Measurements from ENCODE around the gene ZNF367.

- TF ChIP-seq CTCF (IDR thresholded peaks at IDR 0.05) (no peak), POLR2A (IDR thresholded peaks at IDR 0.05) (no peak), EP300 (IDR thresholded peaks at IDR 0.05) (no peak)
Observed at GRCh38 chr9:96344458-96345180, 73.6 kb downstream of the ZNF367 start.
